ENCODE results near the gene CCNJL.

Gene CCNJL

GRCh38 chr5:160330212-160330611 is 17.8 kb upstream of the CCNJL start:
- DNase-seq (ENCODE audit: low read depth): no peak

GRCh38 chr5:160327818-160328217 is 15.5 kb upstream of the CCNJL start:
- DNase-seq (ENCODE audit: low read depth): no peak

GRCh38 chr5:160326981-160327380 is 14.6 kb upstream of the CCNJL start:
- no peak for DNase-seq (ENCODE audit: low read depth)

DNA sequence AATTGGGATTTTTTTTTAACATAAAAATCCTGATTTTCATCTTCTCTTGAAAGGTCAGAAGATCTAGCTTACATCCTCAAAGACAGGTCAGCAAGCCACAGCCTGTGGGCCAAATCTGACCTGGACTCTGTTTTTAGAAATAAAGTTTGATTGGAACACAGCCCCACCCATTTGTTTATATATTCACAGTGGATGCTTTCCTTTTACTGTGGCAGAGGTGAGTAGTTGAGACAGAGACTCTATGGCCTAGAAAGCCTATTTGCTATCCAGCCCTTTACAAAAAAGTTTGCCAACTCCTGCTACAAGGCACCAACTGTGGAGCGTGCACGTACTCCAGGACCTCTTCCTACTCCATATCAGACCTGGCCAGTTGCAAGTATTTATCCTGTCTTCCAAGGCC is 13.4 kb upstream of the CCNJL start:
- no peak for DNase-seq (ENCODE audit: low read depth)

DNA sequence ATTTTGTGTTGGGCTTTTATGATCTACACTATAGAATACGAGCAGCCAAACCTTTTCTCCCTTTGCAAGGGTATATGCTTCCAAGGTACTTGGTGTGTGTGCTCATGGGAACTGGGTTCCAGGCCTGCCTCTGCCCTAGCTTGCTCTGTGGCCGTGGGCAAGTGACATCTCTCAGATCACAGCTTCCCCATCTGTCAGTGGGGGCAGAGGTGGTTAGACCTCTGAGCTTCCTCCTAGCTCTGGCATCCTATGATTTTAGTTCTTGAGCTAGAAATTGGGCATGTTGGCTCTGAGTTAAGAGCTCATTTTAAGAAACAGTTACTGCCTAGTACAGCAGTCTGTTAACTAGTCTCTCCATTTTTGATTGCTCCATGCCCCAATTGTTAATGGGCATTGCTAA is 12.5 kb upstream of the CCNJL start:
- no peak for DNase-seq (ENCODE audit: low read depth)

DNA sequence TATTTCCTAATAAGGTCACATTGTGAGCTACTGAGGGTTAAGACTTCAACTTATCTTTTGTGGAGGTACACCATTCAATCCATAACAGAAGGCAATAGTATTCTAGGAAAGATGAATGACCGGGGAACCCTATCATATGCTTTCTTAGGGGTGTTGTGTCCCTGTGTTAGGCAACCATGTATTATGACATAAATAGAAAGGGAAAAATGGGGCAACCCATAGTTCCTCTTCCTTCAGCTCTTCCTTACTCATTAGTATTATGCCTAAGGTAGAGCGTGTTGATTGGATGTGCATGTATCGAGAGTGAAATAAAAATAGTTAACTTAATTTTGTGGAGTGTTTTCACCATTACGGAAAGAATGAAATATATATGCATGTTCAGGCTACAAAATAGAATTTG is 6.0 kb upstream of the CCNJL start:
- DNase-seq (ENCODE audit: low read depth): no peak

DNA sequence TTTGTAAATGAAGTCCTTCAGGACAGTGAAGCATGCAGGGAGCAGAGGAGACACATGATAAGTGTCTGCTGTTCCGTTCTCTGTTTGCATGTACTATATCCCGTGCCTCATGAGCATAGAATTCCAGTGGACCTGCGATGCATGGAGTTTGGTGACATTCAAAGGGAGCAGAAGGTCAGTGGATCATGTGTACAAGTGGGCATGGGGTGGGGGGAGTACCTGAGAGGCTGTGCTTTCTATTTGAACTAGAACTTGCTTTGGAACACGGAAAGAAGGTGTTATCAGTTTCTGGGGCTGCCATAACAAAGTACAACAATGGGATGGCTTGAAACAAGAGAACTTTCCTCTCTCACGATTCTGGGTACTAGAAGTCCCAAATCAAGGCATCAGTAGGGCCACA is 5.1 kb upstream of the CCNJL start:
- no peak for DNase-seq (ENCODE audit: low read depth)

GRCh38 chr5:160315968-160316367 is 3.6 kb upstream of the CCNJL start:
- DNase-seq (ENCODE audit: low read depth): no peak

GRCh38 chr5:160312960-160313727 is 780 bp upstream of the CCNJL start:
- no peak for DNase-seq (ENCODE audit: low read depth)

- no peak for DNase-seq (ENCODE audit: low read depth)
These were observed 752 bp downstream of the CCNJL start for GRCh38 chr5:160311491-160312133.

- no peak for DNase-seq (ENCODE audit: low read depth)
These were observed 1.6 kb downstream of the CCNJL start for GRCh38 chr5:160310552-160311295.

DNA sequence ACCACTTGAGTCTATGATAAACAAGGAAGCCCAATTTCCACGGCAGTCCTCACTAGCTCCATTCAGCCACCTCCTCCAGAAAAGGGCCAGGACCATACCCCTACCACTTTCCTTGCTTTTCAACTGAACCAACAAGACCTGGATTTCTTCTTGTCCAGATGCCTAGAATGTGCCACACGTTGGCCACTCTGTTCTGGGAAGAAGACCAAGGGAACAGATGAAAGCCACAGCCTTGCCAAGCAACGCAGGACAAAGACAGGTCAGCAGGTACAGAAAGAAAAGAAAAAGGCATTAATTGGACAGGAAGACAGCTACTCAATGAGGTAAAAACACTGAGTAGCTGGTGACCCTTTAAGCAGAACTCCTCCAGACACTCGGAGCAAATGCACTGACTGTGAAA is 2.2 kb downstream of the CCNJL start:
- DNase-seq (ENCODE audit: low read depth): no peak

DNA sequence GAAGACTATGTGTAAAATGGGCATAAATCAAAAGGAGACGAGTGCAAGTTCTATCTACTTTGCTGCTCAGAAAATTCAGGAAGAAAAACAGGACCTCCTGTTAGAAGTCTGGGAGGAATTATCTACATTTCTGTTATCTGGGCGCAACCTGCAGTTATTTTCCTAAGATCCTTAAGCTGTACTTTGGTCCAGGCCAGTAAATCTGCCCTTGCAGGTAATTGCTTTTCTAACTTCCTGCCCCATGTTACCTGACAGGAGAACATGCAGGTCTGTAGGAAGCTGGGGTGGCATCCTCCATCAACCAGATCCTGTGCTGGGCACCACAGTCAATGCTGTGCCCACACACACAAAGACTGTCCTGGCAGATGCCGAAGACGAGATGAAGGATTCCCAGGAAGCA is 5.7 kb downstream of the CCNJL start:
- no peak for DNase-seq (ENCODE audit: low read depth)

DNA sequence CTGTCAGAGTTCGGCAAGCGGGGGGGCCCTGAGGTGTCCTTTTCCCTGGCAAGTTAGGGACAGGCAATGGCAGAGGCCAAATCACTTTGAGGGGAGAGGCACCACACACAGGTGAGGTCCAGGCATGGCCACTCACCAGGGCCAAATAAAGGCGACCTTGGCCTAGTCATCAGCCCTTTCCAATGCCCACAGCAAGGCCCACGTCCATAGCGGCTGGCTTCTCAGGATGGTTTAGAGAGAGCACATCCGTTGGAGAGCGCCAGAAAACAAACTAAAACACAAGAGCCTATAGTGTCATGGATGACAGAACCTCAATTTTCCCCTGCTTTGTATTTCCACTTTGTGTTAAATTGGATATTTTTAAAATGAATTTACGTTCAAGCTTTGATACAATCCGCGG is 7.0 kb downstream of the CCNJL start:
- DNase-seq (ENCODE audit: low read depth): no peak

GRCh38 chr5:160303690-160304089 is 8.7 kb downstream of the CCNJL start:
- no peak for DNase-seq (ENCODE audit: low read depth)

DNA sequence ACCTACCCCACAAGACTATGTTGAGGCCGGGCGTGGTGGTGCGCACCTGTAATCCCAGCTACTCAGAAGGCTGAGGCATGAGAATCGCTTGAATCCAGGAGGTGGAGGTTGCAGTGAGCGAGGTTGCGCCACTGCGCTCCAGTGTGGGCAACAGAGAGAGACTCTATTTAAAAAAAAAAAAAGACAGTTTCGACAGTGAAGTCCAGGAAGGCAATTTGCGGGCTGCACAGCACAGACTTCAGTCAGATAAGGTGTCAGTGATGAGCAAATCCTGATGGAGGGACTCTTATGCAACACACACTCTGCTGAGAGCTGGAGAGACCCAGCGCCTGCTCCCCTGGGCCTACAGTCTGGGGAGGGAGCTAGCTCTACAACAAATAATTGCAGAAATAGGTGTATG is 14.2 kb downstream of the CCNJL start:
- no peak for DNase-seq (ENCODE audit: low read depth)

- DNase-seq (ENCODE audit: low read depth): no peak
These were observed 14.6 kb downstream of the CCNJL start for GRCh38 chr5:160297776-160298175.

DNA sequence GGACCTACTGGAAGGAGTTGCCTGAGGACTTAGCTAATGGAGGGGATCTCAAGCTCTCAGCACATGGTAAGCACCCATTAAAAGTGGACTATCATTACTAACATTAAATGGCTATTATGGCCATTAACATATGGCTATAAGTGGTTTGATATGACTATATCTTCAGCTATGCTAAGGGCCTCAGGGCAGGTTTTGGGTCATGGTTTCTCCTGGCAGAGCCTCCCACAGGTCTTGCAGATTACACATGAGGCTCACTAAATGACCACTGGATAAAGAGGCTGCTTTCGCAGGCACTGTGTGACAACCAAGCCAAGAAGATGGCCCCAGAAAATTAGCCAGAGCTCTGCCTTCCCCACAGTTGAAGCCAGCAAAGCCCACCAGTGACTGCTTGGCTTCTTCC is 15.4 kb downstream of the CCNJL start:
- no peak for DNase-seq (ENCODE audit: low read depth)

DNA sequence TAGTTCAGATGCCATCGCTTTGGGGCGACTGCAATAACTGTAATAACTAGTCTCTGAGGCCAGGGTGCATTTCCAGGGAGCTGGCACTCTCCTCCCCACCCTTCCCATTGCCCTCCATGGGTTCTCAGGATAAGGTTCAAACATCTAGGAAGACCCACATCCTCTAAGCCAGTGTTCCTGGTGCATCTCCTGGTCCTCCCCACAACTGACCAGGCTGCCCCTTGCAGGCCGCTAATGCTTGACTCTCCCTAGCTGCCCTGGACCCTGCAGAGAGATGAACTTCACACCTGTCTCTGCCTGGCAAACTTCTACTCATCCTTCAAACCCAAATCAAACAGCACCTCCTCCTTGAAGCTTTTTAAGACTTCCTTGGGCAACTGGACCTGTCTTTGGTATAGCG is 15.9 kb downstream of the CCNJL start:
- DNase-seq (ENCODE audit: low read depth): no peak

GRCh38 chr5:160293901-160294561 is 18.3 kb downstream of the CCNJL start:
- DNase-seq (ENCODE audit: low read depth): no peak

GRCh38 chr5:160293386-160293785 is 19.0 kb downstream of the CCNJL start:
- DNase-seq (ENCODE audit: low read depth): no peak

- no peak for DNase-seq (ENCODE audit: low read depth)
These were observed 20.9 kb downstream of the CCNJL start for GRCh38 chr5:160291467-160291866.

DNA sequence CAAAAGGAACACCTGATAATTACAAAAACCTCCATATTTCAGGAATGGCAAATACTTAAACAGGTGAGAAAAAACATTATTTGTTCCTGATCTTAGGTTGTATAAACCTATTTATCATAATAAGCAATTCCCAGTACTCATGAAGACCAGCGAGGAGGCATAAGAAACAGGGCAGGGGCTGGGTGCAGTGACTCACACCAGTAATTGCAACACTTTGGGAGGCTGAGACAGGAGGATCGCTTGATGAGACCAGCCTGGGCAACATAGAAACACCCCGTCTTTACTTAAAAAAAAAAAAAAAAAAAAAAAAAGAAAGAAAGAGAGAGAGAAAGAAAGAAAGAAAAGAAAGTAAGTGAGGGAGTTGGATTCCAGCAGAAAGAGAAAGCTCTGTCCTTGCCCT is 21.6 kb downstream of the CCNJL start:
- DNase-seq (ENCODE audit: low read depth): no peak
